ENCODE results near the gene KCNQ4.

Gene KCNQ4

GRCh38 chr1:40844079-40844478 lies 60.5 kb downstream of the KCNQ4 start:
- no peak for DNase-seq

- no peak for DNase-seq
Measured at GRCh38 chr1:40844887-40845878, 61.6 kb downstream of the KCNQ4 start.

DNA sequence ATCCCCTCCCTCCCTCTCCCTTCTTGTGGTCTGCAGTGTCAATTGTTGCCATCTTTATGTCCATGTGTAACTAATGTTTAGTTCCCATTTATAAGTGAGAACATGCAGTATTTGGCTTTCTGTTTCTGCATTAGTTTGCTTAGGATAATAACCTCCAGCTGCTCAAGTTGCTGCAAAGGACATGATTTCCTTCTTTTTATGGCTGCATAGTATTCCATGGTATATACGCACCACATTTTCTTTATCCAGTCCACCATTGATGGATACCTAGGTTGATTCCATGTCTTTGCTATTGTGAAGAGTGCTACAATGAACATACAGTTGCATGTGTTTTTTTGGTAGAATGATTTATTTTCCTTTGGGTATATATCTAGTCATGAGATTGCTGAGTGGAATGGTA lies 62.3 kb downstream of the KCNQ4 start:
- no peak for DNase-seq

DNA sequence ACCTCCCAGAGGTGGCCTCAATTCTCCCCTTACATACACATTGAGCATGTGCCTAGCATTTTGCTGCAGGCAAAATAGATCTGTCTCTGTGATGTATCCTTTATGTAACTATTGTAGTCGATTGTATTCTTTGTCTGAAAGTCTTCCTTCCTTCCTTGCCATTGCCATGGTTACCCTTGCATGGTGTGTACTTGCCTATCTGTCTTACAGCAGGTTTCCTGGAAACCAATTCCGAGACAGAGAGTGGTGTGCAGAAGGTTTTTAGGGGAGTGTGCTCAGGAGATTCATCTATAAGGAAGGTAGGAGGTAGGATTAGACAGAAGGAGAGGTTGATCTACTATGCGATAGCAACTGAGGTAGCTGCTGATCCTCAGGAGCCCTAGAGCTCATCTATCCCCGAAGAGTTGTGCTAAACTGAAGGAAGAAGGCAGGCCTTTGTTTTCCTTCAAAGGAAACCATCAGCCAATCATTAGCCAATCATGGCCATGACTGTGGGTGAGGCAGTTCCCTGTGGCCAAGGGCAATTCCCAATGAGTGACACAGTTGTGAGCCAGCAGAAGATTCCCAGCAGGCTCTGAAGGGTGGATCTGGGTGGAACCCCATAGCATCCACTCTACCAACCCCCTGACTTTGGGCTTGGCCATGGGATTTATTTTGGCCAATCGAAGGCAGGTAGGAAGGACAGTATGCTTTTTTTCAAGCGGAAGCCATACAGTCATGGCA lies 63.6 kb downstream of the KCNQ4 start:
- no peak for DNase-seq

- peak; percentile 90 for DNase-seq
Measured at GRCh38 chr1:40848530-40849189, 65.1 kb downstream of the KCNQ4 start.

DNA sequence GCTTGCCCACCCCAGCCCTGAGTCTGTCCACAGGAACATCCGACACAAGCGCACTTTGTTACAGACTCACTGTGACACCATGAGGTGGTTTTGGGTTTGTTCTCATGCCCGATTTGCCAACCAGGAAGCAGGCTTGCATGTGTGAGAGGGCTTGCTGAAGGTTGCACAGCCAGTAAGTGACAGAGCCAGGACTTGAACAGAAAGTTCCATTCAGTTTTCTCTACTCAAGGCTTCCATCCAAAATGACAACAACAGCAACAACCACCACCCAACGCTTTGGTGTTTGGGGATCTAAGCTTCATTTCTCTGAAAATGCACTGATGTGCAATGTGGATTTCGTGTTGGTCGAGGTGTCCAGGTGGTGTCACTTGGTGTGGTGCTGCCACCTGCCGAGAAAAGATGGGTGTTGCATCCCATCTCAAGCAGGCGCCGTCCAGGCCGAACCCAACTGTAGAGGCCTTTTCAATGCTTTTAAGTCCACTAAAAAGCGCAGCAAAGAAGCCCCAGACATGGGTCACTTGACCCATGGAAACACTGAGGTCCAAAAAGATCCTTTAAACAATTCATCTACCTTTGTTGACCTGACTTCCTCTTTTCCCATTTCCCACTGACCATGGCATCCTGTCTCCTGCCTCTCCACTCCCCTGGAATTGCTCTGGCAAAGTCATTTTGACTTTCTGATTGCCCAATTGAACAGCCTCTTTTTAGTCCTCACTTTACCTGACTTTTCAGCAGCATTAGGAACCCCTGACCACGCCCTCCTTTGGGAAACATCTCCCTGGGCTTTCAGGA lies 66.4 kb downstream of the KCNQ4 start:
- DNase-seq = peak; percentile 71

DNA sequence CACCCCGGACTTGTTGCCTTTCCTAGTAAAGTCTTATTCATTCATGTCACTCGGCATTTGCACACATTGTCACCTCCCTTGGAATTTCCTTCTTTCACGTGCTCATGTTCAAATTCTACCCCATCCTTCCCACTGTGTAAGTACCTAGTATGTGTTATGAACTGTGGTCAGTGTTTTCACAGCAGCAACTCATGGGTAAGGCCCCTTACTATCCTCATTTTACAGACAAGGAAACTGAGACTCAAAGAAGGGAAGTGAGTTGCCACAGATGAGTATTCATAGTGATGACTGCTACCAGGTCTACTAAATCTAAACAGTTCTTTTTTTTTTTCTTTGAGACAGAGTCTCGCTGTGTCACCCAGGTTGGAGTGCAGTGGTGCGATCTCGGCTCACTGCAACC lies 68.1 kb downstream of the KCNQ4 start:
- no peak for DNase-seq

- DNase-seq = no peak
Measured at GRCh38 chr1:40853113-40853884, 69.7 kb downstream of the KCNQ4 start.

DNA sequence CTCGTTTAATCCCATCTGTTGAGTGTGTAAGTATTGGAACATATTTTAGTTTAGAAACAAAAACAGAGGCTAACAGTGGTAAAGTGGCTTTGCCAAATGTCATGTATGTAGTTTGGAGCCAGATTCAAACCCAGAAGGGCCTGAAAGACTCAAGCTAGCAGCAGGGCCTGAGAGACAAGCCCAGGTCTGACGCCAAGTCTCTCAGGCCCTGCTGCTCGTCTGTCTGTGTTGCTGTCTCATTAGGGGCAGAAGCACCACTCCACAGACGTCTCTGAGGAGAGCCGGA lies 70.2 kb downstream of the KCNQ4 start:
- no peak for DNase-seq

- no peak for DNase-seq
Measured at GRCh38 chr1:40855513-40855912, 71.9 kb downstream of the KCNQ4 start.

DNA sequence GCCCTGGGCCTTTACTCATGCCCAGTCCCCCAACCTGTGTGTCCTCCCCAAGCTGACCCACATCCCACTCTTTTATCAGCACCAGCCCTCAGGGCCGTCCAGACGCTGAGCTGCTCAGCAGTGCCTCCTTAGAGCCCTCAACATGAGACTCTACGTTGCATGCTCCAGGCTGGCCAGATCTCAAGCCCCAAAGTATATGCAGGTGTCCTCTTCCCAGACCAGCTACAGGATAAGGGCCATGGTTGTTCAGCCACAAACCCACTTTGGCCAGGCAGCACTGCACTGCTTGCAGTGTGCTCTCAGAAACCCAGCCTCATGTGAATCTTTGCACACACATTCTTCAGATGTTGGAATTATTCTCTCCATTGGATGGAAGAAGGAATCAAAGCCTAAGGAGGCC lies 72.5 kb downstream of the KCNQ4 start:
- no peak for DNase-seq

DNA sequence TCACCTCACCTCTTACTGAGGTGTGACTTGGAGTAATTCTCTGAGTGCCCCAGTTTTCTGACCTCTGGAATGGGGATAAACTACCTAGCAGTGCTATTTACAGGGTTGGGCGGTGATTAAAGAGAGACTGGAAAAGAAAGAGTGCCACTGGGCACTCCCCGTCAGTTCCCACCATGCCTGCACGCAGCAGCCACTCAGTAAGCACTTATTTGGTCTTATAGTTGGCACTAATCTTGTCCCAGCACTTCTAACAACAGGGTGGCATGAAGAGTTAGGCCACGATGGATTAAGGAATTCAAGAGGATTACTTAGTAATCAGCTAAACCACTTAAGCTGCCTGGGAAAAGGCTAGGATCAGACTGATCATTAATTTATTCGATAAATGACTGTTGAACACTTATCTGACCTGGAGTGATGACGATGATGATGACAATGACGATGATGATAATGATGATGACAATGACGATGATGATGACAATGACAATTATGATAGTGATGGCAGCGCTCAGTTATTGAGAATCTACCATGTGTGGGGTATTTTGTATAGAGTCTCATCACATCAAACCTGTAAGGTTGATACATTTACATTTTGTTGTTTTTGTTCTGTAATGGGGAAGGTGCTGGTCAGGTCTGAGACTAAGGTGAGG lies 73.2 kb downstream of the KCNQ4 start:
- DNase-seq = no peak

DNA sequence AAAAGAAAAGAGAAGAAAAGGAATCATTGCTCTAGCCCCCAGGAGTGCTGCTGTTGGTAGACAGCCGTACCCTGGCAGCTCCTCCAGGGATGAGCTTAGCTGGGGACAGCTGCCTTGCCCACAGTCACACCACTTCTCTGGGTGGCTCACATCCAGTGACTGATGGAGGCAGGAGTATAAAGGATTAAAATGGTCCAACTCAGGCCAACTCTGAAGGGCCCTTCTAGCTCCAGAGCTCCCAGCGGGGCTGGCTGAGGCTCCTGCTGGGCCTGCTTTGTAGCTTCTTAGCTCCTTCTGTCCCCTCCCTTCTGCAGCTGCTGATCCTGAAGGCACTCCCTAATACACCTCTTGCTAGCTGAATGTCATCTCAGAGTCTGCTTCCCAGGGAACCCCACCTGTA lies 74.2 kb downstream of the KCNQ4 start:
- no peak for DNase-seq

- DNase-seq = no peak
Measured at GRCh38 chr1:40858856-40859416, 75.3 kb downstream of the KCNQ4 start.

- no peak for DNase-seq
Measured at GRCh38 chr1:40860706-40861223, 77.2 kb downstream of the KCNQ4 start.

GRCh38 chr1:40861224-40862003 lies 77.8 kb downstream of the KCNQ4 start:
- DNase-seq = no peak

DNA sequence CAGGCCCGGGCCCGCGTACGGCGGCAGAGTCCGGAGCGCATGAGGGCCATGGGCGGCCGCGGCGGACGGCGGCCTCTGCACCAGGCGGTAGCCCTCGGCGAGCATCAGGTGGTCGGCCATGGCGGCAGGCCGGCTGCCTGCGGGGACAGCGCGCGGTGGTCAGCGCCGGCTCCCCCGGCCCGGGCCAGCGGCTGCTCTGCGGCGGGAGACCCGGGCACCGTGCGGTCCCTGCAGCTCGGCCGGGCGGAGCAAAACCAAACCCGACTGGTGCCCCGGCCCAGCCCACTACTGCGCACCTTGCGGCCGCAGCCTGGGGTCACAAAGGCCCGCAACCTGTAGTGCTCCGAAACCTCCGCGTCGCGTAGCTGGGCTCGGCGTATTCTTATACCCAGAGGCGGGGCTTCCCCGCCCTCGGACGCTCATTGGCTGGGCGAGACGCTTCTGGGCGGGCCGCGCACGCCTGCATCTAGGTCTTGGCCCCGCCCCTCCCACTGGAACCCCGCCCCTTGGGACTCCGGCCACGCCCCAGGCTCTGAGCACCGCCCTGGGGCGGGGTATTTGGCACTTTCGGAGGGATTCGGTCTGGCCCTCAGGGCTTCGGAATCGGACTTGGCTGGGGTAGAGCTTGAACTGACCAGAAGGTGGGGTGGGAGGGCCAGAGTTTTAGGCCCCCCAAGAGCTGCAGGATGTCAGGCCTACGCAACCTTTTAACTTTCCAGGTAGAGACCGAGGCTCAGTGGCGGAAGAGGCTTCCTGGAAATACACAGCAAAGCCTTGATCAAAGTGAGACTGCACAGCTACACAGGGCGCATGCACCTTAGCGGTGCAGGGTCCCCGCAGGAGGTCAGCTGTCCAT lies 78.6 kb downstream of the KCNQ4 start, which contains the start of gene CITED4:
TSS of gene CITED4 (minus strand) at position 356 of the 856 bp plus-strand sequence. CDS start at position 120, 236 bp downstream.
- peak; percentile 98 for DNase-seq

DNA sequence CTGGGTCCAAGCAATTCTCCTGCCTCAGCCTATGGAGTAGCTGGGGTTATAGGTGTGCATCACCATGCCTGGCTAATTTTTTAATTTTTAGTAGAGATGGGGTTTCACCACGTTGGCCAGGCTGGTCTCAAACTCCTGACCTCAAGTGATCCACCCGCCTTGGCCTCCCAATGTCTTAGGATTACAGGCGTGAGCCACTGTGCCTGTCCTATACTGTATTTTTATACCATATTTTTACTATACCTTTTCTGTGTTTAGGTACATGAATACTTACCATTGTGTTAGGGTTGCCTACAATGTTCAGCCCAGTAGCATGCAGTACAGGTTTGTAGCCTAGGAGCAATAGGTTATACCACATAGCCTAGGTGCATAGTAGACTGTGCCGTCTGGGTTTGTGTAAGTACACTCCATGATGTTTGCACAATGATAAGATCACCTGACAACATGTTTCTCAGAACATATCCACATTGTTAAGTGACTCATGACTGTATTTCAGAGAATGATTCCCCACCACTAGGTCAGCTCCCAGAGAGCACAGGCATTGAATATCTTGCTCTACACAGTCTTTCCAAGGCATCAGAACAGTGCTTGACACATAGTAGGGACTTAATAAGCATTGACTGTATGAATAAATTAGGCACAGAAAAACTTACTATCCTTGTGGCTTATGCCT lies 84.6 kb downstream of the KCNQ4 start:
- peak; percentile 87 for DNase-seq

Measured in DMS153 (cell line).